Measurements from ENCODE around the gene KIAA0232. TPM values are rescaled to one million over a fixed set of nuclear protein-coding genes. Genes with fewer than 3 reads are reported as not detected.

The KIAA0232 gene
- total and polyA plus RNA-seq, 2 of the 8 experiments (the other 6 are each of a cell fraction or from before 2014, with no cell fraction given): 5.6 to 23.3 TPM

GRCh38 chr4:6778435-6778834 is 4.1 kb upstream of the KIAA0232 start:
- CTCF ChIA-PET (ENCODE audit: partially characterized antibody): interaction anchor here (0.6 to 4.9 kb wide), 5 partner anchors 58 to 309 kb away, joined by 3 to 38 read pairs (median 5); no protein-coding TSS in a partner anchor

More at GRCh38 chr4:6778435-6778834, 4.1 kb upstream of the KIAA0232 start:
- Histone ChIP-seq H3K14ac (ENCODE audit: insufficient read length) (no peak overlapping the region), H3K4me3 (ENCODE audit: extremely low read depth in 1 of 4, insufficient read depth in 2 of 4, low read depth in 3 of 4, low read length in 4 of 4) (no peak overlapping the region), H2AFZ (ENCODE audit: low read length) (no peak overlapping the region), H3K36me3 (ENCODE audit: control insufficient read depth in 2 of 4, insufficient read depth in 4 of 4, low read length in 3 of 4) (no peaks in the 10 kb centered on the region), H4K20me1 (replicated peaks in 1 of 2; ENCODE audit: control insufficient read depth in 1 of 2, insufficient read depth in 2 of 2, low read length in 2 of 2) (no peaks in the 10 kb centered on the region), H3K4me1 (replicated peaks in 1 of 4; ENCODE audit: control insufficient read depth in 3 of 4, insufficient read depth in 4 of 4, low read length in 3 of 4) (peaks cover 2 to 18% (median 7%) of the 10 kb centered on the region in 4 experiments; a peak in 6 of 7 replicates), H4K8ac (ENCODE audit: extremely low read depth, insufficient read depth, low read length) (no peak overlapping the region), H3K23ac (ENCODE audit: insufficient read length) (no peak overlapping the region), H2BK120ac (replicated peaks; ENCODE audit: low read depth, low read length) (no peak overlapping the region), H3K9me3 (ENCODE audit: insufficient read depth in 2 of 2, low read depth in 1 of 2, low read length in 1 of 2) (no peaks in the 10 kb centered on the region), H4K5ac (ENCODE audit: insufficient read length, low read depth, low read length) (no peak overlapping the region), H3K4me2 (ENCODE audit: insufficient read depth in 1 of 2, low read depth in 2 of 2, low read length in 2 of 2) (no peak overlapping the region), H2BK20ac (ENCODE audit: low read length) (no peak overlapping the region), H3K79me1 (ENCODE audit: low read depth, low read length) (no peaks in the 10 kb centered on the region), H3K23me2 (ENCODE audit: low read depth, low read length) (no peaks in the 10 kb centered on the region; the same call in 1 of the 2 replicates), H3K4ac (replicated peaks; ENCODE audit: insufficient read length, low read depth, low read length) (no peak overlapping the region), H2BK5ac (ENCODE audit: low read depth, low read length) (no peak overlapping the region), H3K27me3 (replicated peaks in 1 of 4; ENCODE audit: control insufficient read depth in 3 of 4, extremely low read depth in 1 of 4, insufficient read depth in 3 of 4, low read length in 3 of 4) (peaks cover 0 to 9% (median 0%) of the 10 kb centered on the region in 4 experiments; a peak in 2 of 7 replicates), H3K79me2 (ENCODE audit: control insufficient read depth in 1 of 2, insufficient read depth in 2 of 2, low read length in 2 of 2) (no peaks in the 10 kb centered on the region), H2AK5ac (ENCODE audit: low read depth, low read length) (no peak overlapping the region), H2BK15ac (ENCODE audit: low read length) (no peak overlapping the region), H4K91ac (replicated peaks; ENCODE audit: insufficient read length, low read length) (no peak overlapping the region), H3K27ac (ENCODE audit: low read depth, low read length) (no peak overlapping the region), H2BK12ac (ENCODE audit: low read depth, low read length) (no peak overlapping the region), H3K18ac (ENCODE audit: extremely low read depth, low read length) (no peak overlapping the region), H3K9ac (replicated peaks in 1 of 4; ENCODE audit: extremely low read depth in 1 of 4, low read depth in 3 of 4, low read length in 3 of 4) (no peak overlapping the region), H3K56ac (replicated peaks; ENCODE audit: insufficient read length, low read depth, low read length) (no peak overlapping the region)
- TF ChIP-seq SUZ12 (IDR thresholded peaks at IDR 0.05; ENCODE audit: low read length): no peak
- 0 out of 2 replicates have a peak, but pooled peaks have one; percentile 27 for TF ChIP-seq KDM1A (IDR thresholded peaks at IDR 0.05; ENCODE audit: borderline replicate concordance, low read length)
- TF ChIP-seq BACH1 (IDR thresholded peaks at IDR 0.05; ENCODE audit: low read length): no peak
- TF ChIP-seq CBX5 (IDR thresholded peaks at IDR 0.05; ENCODE audit: low read depth, low read length): no peak
- POLR2A ChIA-PET (ENCODE audit: partially characterized antibody): no interaction called here
- 87% methylated on average over 5 of the region's 5 CpGs; no CpG with 5 or more reads in 1 of the 2 experiments for WGBS, 2 experiments (ENCODE audit: extremely low coverage in 1 of 2, insufficient coverage in 1 of 2, insufficient read length in 1 of 2, insufficient replicate concordance in 2 of 2, low coverage in 1 of 2, low lambda C conversion rate in 2 of 2, missing lambda C conversion rate in 1 of 2)
- no peak for DNase-seq (ENCODE audit: low read depth in 1 of 2, low spot score in 2 of 2)
- no peak for FAIRE-seq

Measured in H1 (cell line).